GM19043 (cell line): ENCODE results near the gene TLN1.

Experiments
- ATAC-seq: cut with Tn5 transposase; IDR thresholded peaks from one replicate; pipeline ENCODE4 v1.9.1; 2021; ENCODE audit warnings: low read depth; ENCODE audit not compliant: unreplicated experiment

TLN1 gene

DNA sequence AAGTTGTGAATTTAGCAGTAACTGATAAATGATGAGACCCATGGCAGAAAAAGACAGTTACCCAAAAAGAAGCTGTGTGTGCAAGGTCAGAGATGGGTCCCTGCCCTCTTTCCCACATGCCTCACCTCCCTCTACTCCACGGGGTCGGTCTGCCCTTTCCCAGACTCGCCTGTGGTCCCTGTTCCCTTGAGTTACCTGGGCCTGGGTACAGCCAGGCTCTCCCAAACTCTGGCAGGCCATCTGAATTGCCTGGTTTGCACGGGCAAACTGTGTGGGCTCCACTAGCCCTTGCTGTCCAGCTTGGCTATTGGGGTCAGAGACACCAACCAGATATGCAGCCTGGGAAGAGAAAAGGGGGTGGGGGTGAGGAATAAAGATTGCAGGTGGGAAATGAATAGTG is 23.8 kb downstream of the TLN1 start:
- no peak for ATAC-seq

DNA sequence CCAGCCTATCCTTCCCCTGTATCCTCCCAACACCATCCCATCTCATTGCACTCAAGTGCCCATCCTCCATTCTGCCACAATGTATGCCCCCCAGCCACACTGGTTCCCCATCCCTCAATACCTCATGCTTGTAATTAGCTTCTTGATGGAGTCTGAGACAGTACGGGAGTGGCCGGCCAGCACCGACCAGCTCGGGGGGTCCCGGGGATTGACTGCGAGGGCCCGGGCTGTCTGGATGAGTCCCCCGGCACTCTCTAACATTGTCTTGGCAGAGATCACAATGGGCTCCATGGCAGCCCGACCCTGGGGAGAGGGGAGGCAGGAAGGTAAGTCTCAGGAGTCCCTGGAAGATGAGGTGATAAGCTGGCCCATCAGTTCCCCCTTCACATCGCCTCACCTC is 25.0 kb downstream of the TLN1 start:
- ATAC-seq, result no peak

DNA sequence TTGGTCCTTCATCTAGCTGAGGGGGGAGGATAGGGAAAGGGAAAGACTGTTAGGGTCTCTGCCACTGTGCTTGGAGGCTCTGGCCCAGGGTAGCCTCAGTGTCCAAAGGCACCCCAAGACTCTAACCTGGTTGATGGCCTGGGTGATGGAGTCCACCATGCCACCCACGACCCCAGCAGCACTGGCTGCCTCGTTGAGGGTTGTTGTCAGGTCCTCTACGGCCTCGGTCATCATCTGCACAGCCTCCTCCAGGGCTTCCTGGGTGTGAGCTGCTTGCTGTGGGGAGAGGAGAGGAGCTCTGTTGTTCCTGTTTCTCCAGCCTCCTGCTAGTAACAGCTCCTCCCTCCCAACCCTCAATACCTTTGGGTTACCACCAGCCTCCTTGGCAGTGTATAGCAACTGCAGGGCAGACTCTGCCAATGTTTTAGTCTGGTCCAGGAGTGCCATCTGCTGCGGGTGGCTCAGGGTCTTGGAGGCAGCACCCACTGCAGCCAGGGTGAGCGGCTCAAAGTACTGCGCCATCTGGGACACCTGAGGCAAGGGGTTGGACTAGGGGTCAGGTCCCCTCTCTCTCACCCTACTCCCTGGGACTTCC is 26.1 kb downstream of the TLN1 start:
- ATAC-seq, result no peak

DNA sequence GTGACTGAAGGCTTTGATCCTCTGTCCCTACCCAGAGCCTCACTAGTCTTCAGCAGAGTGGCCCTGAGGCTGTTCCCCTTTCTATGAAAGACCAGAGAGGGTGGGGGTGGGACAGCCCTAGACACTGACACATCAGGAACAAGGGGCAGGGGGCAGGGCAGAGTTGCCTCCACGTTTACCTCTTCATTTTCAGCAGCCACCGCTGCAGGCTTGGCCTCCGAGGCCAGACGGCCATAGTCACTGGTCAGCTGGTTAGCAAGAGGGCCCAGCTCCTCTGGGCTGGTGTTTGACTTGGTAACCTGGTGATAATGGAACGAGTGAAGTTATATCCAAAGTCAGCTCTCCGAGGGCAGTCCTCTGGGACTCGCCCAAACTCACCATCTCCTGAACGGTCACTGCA is 26.6 kb downstream of the TLN1 start:
- no peak for ATAC-seq

DNA sequence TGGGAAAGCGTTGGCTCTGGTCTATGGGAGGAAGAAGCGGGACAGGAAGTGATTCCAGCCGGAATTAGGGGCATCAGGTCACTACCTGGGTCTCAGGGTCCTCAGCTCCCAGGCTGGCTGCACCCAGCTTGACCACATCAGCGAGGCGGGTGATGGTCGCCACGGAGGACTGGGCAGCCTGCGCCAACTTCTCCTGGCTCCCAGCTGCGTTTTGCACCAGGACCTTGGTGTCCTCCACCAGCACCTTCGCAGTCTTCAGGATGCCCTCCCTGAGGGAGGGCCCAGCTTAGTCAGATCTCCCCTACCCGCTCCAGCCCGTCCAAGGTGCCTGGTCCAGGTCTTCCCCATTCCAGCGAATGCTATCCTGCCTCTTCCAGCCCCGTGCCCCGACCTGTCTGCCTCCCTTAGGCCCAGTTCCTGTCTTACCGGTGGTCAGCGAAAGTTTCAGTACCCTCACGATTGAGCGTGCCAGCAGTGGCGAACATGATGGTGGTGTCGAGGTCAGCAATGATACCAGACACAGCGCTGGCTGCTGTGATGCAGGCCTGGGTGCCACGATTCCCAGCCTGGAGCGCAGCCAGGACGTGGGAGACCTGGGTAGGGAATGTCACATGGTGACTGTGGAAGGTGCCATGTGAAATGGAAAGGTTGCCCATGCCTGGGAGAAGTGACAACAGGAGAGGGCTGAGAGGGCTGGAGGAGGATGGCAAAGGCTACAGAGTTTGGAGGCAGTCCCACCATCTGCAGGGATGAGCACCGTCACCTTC is 27.9 kb downstream of the TLN1 start:
- ATAC-seq, result no peak

GRCh38 chr9:35702696-35703095 is 29.3 kb downstream of the TLN1 start:
- no peak for ATAC-seq

GRCh38 chr9:35700942-35701341 is 31.1 kb downstream of the TLN1 start:
- no peak for ATAC-seq

- no peak for ATAC-seq
Observed at GRCh38 chr9:35700031-35700430, 32.0 kb downstream of the TLN1 start.

GRCh38 chr9:35698231-35698630 is 33.8 kb downstream of the TLN1 start:
- ATAC-seq, result no peak

DNA sequence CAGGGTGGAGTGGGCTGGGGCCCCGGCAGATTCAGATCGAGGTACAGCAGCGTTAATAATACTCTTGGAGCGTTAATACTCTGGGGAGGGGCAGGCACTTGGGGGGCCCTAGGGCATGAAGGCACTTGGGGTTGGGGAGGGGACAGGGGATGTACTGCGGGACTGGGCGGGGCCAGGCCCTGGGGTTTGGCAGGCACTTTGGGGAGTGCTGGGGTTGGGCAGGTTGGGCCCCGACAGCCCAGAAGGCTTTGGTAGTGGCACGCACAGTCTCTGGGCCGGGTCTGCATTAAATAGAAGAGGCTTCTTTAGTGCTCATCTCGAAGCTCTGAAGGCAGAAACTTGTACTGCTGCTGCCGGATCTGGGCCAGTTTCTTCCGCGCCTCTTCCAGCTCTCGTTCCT is 34.5 kb downstream of the TLN1 start:
- no peak for ATAC-seq

DNA sequence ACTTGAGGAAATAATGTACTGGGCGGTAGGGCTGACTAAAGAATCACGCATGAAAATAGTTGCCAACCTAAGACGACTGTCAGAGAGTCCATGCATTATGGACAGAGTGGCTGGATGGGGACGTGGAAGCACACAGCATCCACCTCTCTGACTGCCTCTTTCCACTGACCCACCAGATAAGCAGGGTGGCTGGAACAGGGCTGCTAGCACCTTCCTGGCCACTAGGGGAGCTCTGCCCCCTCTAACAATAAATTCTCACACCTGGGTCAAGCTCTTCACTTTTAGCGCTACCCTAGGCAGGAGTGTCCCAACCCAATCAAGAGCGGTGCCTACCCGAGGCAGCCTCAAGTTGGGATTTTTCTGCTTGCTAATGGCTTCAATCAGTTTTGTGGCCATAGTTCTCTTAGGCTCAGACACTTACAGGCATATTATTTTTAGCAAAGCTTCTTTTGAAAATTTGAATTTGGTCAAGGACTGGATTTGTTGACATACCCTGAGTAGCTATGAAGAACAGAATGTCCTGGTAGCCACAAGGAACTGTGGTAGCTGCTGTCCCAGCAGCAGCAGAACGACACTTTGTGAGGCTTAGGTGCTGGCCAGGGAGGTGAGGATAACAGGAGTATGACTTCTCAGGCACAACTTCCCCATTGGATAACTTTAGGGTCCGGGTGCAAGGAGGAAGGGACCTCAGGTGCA is 35.3 kb downstream of the TLN1 start:
- peak; percentile 71 for ATAC-seq

- ATAC-seq, result no peak
Observed at GRCh38 chr9:35695943-35696401, 36.0 kb downstream of the TLN1 start.

DNA sequence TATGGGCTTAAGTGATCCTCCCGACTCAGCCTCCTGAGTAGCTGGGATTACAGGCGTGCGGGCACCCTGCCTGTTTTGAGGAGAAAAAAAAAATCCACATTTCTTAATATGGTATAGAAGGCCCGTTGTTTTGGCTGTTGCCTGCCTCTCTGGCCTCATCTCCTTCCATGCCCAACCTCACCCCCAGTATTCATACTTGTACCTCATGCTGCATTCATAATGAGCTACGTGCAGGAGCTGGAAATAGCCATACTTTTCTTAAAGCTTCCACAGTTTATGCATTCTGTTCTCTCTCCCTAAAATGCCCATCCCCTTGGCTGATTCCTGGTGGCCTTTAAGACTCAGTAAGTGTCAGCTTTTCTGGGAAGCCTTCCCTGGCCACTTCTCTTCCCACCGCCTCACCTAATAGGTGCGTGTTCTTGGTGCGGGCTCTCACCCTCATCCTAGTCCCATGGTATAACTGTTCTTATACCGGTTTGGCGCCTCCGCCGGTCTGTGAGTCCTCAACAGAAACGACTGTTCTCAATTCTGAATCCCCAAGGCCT is 40.2 kb downstream of the TLN1 start:
- no peak for ATAC-seq

GRCh38 chr9:35691334-35691650 is 40.7 kb downstream of the TLN1 start:
- no peak for ATAC-seq

GRCh38 chr9:35690614-35691333 is 41.2 kb downstream of the TLN1 start:
- no peak for ATAC-seq

GRCh38 chr9:35690294-35690613 is 41.7 kb downstream of the TLN1 start:
- no peak for ATAC-seq

DNA sequence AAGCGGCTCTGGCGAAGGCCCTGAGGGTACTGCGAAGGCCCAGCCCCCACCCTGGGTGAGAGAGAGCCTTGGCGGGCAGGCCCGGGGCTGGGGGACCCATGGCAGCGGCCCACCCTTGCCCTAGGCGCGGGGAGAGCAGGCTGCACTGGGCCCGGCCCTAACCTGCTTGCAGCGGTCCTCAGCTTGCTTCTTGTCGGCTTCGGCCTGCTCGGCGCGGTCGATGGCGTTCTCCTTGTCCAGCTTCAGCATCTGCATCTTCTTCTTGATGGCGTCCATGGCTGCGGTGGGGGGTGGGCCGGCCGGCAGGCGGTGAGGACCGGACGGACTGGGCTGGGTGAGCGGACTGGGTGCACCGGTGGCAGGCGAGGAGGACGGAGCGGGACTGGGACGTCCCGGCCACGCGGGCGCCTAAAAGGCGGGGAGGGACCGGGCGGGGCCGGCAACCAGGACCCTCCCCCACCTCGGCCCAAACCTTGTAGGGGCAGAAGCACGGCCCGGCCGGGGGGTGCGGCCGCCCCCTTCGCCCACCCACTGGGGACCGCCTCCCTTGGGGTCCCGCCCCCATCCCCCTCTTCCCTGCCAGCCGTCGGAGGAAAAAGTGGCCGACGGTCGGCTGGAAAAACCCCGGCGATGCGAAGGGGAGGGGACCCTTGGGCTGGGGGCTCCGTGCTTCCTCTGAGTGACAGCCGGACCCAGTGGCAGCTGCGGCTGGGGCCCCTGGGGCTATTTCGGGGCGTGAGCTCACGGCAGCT is 42.3 kb downstream of the TLN1 start, which contains the start of gene TPM2:
Gene TPM2, minus strand, starts transcription at position 384 of the 752 bp plus-strand sequence. Its CDS starts 108 bp downstream, at position 276.
- no peak for ATAC-seq

GRCh38 chr9:35688558-35689541 is 43.1 kb downstream of the TLN1 start:
- no peak for ATAC-seq

- ATAC-seq, result no peak
Observed at GRCh38 chr9:35687972-35688557, 43.9 kb downstream of the TLN1 start.
